A673 (cell line): Measurements from ENCODE around the gene IFI44L.

Source experiments
- CTCF ChIP-seq: fragments of 300-800, 200-600 bp; sonication (generic); conservative IDR thresholded peaks from 2 replicates; pipeline ENCODE4 v1.5.1; 2017; ENCODE audit warnings: low read depth, mild to moderate bottlenecking, antibody characterized with exemption, low read length, moderate library complexity, mixed read lengths
- EZH2 ChIP-seq: fragments of 200-600 bp; sonication (generic); IDR thresholded peaks from 2 replicates; pipeline ENCODE4 v1.6.1; 2017; ENCODE audit warnings: borderline replicate concordance, low read depth, mild to moderate bottlenecking, mixed read lengths, antibody characterized with exemption, low read length; ENCODE audit not compliant: poor library complexity, severe bottlenecking

DNA sequence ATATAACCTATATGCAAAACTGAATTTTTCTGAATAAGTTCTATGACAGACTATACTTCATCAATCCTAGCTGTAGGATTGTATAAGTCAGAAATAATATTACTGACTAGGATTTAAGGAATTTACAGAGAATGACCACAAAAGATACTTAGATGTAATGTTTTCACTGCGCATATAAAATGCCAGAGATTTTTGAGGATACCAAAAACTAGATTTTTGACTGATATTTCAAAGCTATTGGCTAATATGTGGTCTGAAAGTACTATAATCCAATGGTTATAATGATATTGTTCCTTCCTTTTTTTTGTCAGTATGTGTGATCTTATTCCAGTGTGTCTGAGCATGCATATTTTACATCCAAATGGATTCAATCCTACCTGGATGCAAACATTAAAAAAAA lies 17.0 kb upstream of the IFI44L start:
- TF ChIP-seq CTCF (no peak), EZH2 (no peak)
